ENCODE data around the gene RABGAP1L. TPM values are rescaled to one million over a fixed set of nuclear protein-coding genes. Genes with fewer than 3 reads are reported as not detected.

Gene RABGAP1L
- polyA plus RNA-seq, 3 donors: 35.2 to 75.3 (median 63.3) TPM

DNA sequence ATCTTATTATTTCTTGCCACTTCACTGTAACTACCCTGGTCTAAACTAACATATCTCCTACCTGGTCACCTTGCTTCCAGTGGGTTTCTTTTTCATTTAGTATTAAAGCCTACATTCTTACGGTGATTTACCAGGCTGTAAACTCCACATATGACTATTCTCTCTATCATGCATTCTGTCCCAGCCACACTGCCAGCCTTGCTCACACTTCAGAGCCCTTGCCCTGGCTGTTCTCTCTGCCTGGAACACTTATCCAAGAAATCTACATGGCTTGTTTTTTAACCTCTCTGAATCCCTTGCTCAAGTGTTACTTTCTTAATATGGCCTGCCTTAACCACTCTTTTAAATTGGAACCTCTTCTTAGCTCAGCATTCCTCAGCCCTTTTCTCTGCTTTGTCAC lies 501.2 kb downstream of the RABGAP1L start:
- Histone ChIP-seq H3K9ac (ENCODE audit: insufficient read depth, low read length, poor library complexity, severe bottlenecking) (no peak overlapping the region), H3K4me3 (replicated peaks in 1 of 3; ENCODE audit: low read depth in 2 of 3, low read length in 3 of 3) (no peak overlapping the region)

DNA sequence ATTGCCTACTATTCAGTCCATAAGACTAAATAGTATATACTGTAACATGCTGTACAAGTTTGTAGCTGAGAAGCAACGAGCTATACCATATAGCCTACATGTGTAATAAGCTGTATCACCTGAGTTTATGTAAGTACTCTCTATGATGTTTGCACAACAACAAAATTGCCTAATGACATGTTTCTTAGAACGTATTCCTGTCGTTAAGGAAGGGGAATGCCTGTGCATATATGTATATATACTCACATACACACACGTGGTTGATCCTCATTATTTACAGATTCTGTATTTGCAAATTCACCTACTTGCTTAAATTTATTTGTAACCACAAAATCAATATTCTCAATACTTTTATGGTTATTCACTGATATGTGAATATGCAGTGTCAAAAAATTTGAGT lies 504.0 kb downstream of the RABGAP1L start:
- no peaks in the 10 kb centered on the region for H3K36me3 ChIP-seq (replicated peaks in 1 of 2; ENCODE audit: control insufficient read depth in 1 of 2, insufficient read depth in 2 of 2, low read length in 2 of 2)
- no peaks in the 10 kb centered on the region for H3K27me3 ChIP-seq (ENCODE audit: control insufficient read depth in 2 of 2, insufficient read depth in 2 of 2, low read length in 2 of 2)
- DNase-seq: no peak
- no peak overlapping the region for H2AFZ ChIP-seq (ENCODE audit: insufficient read depth, low read depth, low read length, poor library complexity, severe bottlenecking)
- intact Hi-C loops (cut with micrococcal nuclease): no loop called here
- TF ChIP-seq, protein P1, sequence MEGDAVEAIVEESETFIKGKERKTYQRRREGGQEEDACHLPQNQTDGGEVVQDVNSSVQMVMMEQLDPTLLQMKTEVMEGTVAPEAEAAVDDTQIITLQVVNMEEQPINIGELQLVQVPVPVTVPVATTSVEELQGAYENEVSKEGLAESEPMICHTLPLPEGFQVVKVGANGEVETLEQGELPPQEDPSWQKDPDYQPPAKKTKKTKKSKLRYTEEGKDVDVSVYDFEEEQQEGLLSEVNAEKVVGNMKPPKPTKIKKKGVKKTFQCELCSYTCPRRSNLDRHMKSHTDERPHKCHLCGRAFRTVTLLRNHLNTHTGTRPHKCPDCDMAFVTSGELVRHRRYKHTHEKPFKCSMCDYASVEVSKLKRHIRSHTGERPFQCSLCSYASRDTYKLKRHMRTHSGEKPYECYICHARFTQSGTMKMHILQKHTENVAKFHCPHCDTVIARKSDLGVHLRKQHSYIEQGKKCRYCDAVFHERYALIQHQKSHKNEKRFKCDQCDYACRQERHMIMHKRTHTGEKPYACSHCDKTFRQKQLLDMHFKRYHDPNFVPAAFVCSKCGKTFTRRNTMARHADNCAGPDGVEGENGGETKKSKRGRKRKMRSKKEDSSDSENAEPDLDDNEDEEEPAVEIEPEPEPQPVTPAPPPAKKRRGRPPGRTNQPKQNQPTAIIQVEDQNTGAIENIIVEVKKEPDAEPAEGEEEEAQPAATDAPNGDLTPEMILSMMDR (IDR thresholded peaks at IDR 0.05): no peak
- no peaks in the 10 kb centered on the region for H3K4me1 ChIP-seq (ENCODE audit: control insufficient read depth in 1 of 2, insufficient read depth in 2 of 2, low read length in 2 of 2)
- Mint-ChIP-seq H3K27me3 (ENCODE audit: low read depth in 3 of 3) (peaks cover 0 to 4% (median 0%) of the 10 kb centered on the region in 3 donors), H3K27ac (no peak overlapping the region), H3K36me3 (peaks cover 0 to 1% of the 10 kb centered on the region in 2 donors), H3K4me1 (no peaks in the 10 kb centered on the region), H3K4me3 (no peak overlapping the region), H3K9me3 (peaks cover 2 to 8% (median 3%) of the 10 kb centered on the region in 7 donors)
- no peaks in the 10 kb centered on the region for H4K20me1 ChIP-seq (ENCODE audit: insufficient read depth, low read length)
- no peaks in the 10 kb centered on the region for H3K9me3 ChIP-seq (replicated peaks in 1 of 2; ENCODE audit: control insufficient read depth in 1 of 2, insufficient read depth in 1 of 2, low read length in 2 of 2)
- H3K9ac ChIP-seq (ENCODE audit: insufficient read depth, low read length, poor library complexity, severe bottlenecking): no peak overlapping the region
- no peak overlapping the region for H3K27ac ChIP-seq (ENCODE audit: low read depth in 1 of 2, low read length in 2 of 2)
- no peak overlapping the region for H3K4me3 ChIP-seq (replicated peaks in 1 of 3; ENCODE audit: low read depth in 2 of 3, low read length in 3 of 3)
- no peaks in the 10 kb centered on the region for H3K79me2 ChIP-seq (ENCODE audit: insufficient read depth, low read length)
- H3K4me2 ChIP-seq (replicated peaks; ENCODE audit: extremely low read depth, low read length, poor library complexity, severe bottlenecking): no peak overlapping the region
- no CpG with 5 or more reads among the region's 4 CpGs for WGBS (ENCODE audit: insufficient coverage)

More for the DNA sequence above, 501.2 kb downstream of the RABGAP1L start:
- Mint-ChIP-seq H3K36me3 (peaks cover 0 to 1% of the 10 kb centered on the region in 2 donors), H3K27ac (peak overlapping the region in 1 of 7 donors; percentile 16), H3K4me1 (no peaks in the 10 kb centered on the region), H3K9me3 (peaks cover 0 to 8% (median 2%) of the 10 kb centered on the region in 7 donors), H3K4me3 (no peak overlapping the region), H3K27me3 (ENCODE audit: low read depth in 3 of 3) (peaks cover 0 to 4% (median 0%) of the 10 kb centered on the region in 3 donors)
- H3K79me2 ChIP-seq (ENCODE audit: insufficient read depth, low read length): no peaks in the 10 kb centered on the region
- H3K9me3 ChIP-seq (replicated peaks in 1 of 2; ENCODE audit: control insufficient read depth in 1 of 2, insufficient read depth in 1 of 2, low read length in 2 of 2): no peaks in the 10 kb centered on the region
- no peaks in the 10 kb centered on the region for H3K36me3 ChIP-seq (replicated peaks in 1 of 2; ENCODE audit: control insufficient read depth in 1 of 2, insufficient read depth in 2 of 2, low read length in 2 of 2)
- H3K4me1 ChIP-seq (ENCODE audit: control insufficient read depth in 1 of 2, insufficient read depth in 2 of 2, low read length in 2 of 2): no peaks in the 10 kb centered on the region
- H3K27me3 ChIP-seq (ENCODE audit: control insufficient read depth in 2 of 2, insufficient read depth in 2 of 2, low read length in 2 of 2): no peaks in the 10 kb centered on the region
- no peak overlapping the region for H3K4me2 ChIP-seq (replicated peaks; ENCODE audit: extremely low read depth, low read length, poor library complexity, severe bottlenecking)
- DNase-seq: no peak
- WGBS (ENCODE audit: insufficient coverage): 100% methylated on average over 1 of the region's 1 CpG
- no peak overlapping the region for H3K27ac ChIP-seq (ENCODE audit: low read depth in 1 of 2, low read length in 2 of 2)
- no peak overlapping the region for H2AFZ ChIP-seq (ENCODE audit: insufficient read depth, low read depth, low read length, poor library complexity, severe bottlenecking)
- TF ChIP-seq, protein P1 (IDR thresholded peaks at IDR 0.05): no peak
- intact Hi-C loops (cut with micrococcal nuclease): no loop called here
- no peaks in the 10 kb centered on the region for H4K20me1 ChIP-seq (ENCODE audit: insufficient read depth, low read length)

Data from CD14-positive monocyte (primary cell).